Panc1 (cell line): ENCODE measurements around the gene RIMKLB.
"Not testable (repeated sequence)": the region's sequence is repeated elsewhere in the genome, so short reads cannot be mapped to it uniquely, and the experiment has no call there.

ENCODE experiments used
- POLR2AphosphoS5 ChIP-seq: IDR thresholded peaks from 2 replicates; pipeline ENCODE4 v1.6.1; 2012; ENCODE audit warnings: mild to moderate bottlenecking, low read depth, low read length, moderate library complexity
- TF ChIP-seq, protein P1 (sequence below): fragments of 450-650 bp; IDR thresholded peaks from 2 replicates; pipeline ENCODE4 v1.5.1; 2017; ENCODE audit warnings: mild to moderate bottlenecking

DNA sequence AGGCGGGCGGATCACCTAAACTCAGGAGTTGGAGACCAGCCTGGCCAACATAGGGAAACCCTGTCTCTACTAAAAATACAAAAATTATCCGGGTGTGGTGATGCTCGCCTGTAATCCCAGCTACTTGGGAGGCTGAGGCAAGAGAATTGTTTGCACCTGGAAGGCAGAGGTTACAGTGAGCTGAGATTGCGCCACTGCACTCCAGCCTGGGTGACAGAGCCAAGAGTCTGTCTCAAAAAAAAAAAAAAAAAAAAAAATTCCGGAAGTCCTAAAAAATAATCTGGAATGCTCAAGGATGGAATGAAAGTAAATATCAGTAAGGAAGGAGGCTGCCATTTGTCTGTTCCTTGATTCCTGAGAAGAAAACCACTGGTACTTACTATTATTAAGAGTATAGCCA is 45.3 kb downstream of the RIMKLB start:
- TF ChIP-seq, protein P1, sequence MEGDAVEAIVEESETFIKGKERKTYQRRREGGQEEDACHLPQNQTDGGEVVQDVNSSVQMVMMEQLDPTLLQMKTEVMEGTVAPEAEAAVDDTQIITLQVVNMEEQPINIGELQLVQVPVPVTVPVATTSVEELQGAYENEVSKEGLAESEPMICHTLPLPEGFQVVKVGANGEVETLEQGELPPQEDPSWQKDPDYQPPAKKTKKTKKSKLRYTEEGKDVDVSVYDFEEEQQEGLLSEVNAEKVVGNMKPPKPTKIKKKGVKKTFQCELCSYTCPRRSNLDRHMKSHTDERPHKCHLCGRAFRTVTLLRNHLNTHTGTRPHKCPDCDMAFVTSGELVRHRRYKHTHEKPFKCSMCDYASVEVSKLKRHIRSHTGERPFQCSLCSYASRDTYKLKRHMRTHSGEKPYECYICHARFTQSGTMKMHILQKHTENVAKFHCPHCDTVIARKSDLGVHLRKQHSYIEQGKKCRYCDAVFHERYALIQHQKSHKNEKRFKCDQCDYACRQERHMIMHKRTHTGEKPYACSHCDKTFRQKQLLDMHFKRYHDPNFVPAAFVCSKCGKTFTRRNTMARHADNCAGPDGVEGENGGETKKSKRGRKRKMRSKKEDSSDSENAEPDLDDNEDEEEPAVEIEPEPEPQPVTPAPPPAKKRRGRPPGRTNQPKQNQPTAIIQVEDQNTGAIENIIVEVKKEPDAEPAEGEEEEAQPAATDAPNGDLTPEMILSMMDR: not testable (repeated sequence)
- not testable (repeated sequence) for TF ChIP-seq POLR2AphosphoS5
